GM12873 (cell line): ENCODE results near the gene OR7C2.

ENCODE experiments used
- CTCF ChIP-seq: IDR thresholded peaks from 2 replicates; pipeline ENCODE4 v1.5.1; 2012; ENCODE audit warnings: low read depth, mild to moderate bottlenecking, moderate library complexity, low read length, control low read depth; ENCODE audit not compliant: insufficient read depth; ENCODE audit errors: missing control alignments

Gene OR7C2

DNA sequence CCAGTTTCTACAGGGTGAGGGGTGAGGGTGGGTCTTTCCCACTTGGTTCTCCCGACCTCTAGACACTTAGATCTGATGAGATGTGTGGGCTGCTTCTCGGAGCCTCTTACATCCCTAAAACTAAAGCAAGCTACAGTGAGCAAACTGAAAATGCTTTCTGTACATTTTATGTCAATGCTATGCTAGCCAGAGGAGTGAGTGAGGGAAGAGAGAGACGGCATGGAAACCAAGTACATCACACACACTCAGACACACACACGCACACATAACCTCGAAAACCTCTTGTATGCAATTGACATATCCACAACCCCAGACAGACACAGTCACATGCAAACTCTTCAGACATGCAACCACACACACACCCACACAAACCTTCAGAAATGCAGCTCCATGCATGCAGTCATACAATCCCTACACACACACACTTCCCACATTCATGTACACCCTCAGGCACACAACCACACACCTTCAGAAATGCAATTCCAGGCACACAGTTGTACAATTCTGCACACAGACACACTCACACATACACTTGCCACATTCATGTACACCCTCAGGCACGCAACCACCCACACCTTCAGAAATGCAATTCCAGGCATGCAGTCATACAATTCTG lies 37.0 kb downstream of the OR7C2 start:
- no peak for TF ChIP-seq CTCF

DNA sequence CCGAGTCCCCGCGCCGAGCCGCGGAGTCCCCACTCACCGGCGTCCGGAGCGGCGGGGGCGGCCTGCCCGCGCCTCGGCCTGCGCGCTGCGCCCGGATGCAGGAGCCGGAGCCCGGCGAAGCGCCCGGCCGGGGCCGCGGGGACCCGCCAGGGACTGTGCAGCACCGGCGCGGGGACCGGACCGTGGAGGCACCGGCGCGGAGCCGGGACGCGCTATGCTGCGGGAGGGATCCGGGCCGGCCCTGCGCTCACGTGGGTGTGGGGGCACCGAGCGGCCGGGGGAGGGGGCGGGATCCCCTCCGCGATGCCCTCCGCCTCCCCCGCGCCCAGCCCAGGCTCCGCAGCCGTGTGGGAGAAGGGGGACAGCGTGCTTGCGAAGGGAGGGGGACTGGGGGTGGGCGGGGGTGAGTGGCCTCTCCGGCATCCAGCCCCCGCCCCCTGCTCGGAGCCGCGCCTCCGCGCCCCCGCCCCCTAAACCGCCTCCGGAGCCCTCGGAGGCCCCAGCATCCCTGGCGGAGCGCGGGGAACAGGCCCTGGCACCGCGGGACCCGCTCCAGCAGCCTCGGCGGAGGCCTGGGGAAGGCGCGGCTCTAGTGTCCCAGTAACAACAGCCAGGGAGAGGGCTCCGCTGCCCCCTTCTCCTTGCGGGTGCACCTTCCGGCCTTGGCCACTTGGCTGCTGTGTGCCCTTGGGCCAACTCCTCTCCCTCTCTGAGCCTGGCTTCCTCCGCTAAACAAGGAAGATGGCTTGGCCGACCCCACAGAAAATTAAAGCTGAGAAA lies 38.4 kb downstream of the OR7C2 start, which contains the start of gene SLC1A6:
SLC1A6 (minus strand) TSS at position 389 of the 780 bp plus-strand sequence. CDS start 6,954 bp downstream, outside the sequence.
- no peak for TF ChIP-seq CTCF

DNA sequence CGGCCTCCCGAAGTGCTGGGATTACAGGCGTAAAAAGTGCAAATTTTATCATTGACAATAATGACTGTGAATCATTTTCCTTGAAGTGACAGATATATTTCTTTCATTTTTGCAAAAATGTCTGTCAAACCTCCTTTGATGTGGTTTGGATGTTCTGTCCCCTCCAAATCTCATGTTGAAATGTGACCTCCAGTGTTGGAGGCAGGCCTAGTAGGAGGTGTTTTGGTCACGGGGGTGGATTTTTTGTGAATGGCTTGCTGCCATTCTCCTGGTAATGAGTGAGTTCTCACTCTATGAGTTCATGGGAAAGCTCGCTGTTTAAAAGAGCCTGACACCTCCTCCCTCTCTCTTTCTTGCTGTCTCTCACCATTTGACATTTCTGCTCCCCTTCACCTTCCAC lies 43.8 kb downstream of the OR7C2 start:
- no peak for TF ChIP-seq CTCF
